Effector memory CD4-positive, alpha-beta T cell (primary cell): ENCODE results near the gene PLXNA3.

Source experiments
- DNase-seq, 3 donors: peaks; one replicate each; pipeline ENCODE4 v3.0.0-alpha.2; 2020
- H3K27ac ChIP-seq: 2 replicates; pipeline ENCODE4 v1.7.0; 2013; ENCODE audit warnings: mild to moderate bottlenecking, low read length, moderate library complexity; ENCODE audit not compliant: insufficient read depth, poor library complexity, severe bottlenecking
- H3K27me3 ChIP-seq: replicated peaks from 2 replicates; pipeline ENCODE4 v1.7.0; 2013; ENCODE audit warnings: mild to moderate bottlenecking, low read length; ENCODE audit not compliant: insufficient read depth, control insufficient read depth, poor library complexity, severe bottlenecking
- H3K36me3 ChIP-seq: 2 replicates; pipeline ENCODE4 v1.7.0; 2013; ENCODE audit warnings: mild to moderate bottlenecking, low read length, moderate library complexity; ENCODE audit not compliant: control insufficient read depth, insufficient read depth
- H3K4me1 ChIP-seq: 2 replicates; pipeline ENCODE4 v1.7.0; 2013; ENCODE audit warnings: low read length, mild to moderate bottlenecking; ENCODE audit not compliant: control insufficient read depth, insufficient read depth, poor library complexity, severe bottlenecking
- H3K4me3 ChIP-seq: 2 replicates; pipeline ENCODE4 v1.7.0; 2013; ENCODE audit warnings: low read length, low read depth, mild to moderate bottlenecking; ENCODE audit not compliant: insufficient read depth, poor library complexity, severe bottlenecking
- H3K9me3 ChIP-seq: 2 replicates; pipeline ENCODE4 v1.7.0; 2013; ENCODE audit warnings: mild to moderate bottlenecking, low read length, moderate library complexity; ENCODE audit not compliant: control insufficient read depth
- total RNA-seq, 3 donors: gene quantifications; one replicate each; lab custom pipeline; 2026; lab: John Stamatoyannopoulos, UW

Gene PLXNA3
- total RNA-seq = 85.9 to 170 (median 127) reads per million in 3 donors

DNA sequence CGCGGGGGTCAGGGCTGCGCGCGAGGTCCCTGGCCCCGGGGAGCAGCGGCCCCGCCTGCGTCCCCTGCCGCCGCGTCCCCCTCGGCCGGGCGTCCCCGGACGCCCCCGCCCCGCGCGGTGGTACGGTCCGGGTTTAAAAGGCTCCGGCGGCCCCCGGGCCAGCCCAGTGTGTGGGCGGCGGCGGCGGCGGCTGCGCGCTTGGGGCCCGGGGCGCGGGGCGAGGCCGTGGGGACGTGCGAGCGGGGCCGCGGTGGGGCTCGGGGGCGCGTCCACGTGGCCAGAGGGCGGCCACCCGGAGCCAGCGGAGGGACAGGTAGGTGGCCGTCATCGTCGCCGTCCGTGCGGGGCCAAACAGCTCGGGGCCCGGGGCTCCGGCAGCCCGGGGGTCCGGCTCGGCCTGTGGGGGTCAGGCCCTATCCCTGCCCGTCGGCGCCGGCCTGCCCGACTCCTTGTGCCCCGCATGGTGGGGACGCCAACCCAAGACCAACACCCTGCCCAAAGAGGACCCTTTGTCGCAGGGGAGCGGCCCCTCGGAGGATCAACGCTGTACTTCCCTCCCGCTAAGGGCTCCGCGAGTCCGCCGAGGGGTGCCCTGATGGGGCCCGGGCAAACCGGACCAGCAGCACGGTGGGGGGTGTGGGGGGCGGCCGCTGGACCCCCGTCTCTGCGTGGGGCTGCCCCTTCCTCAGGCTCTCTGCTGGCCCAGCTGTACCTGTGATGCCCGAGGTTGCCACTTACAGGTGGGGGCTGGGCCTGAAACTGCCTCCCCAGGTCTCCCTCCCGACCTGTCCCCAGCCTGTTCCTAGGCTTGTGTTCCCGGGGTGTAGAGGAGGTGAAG is at the start of gene PLXNA3:
PLXNA3 (plus strand) TSS at position 166 of the 838 bp plus-strand sequence. CDS start 1,903 bp downstream, outside the sequence.
- peak; percentile 46 to 56 (median 54) for DNase-seq
- peak within 1 kb of the TSS; percentile 58 for H3K27ac ChIP-seq
- no peaks in the 10 kb centered on the region for H3K36me3 ChIP-seq
- no peaks in the 10 kb centered on the region for H3K9me3 ChIP-seq
- H3K4me3 ChIP-seq = peak within 1 kb of the TSS; percentile 61
- H3K4me1 ChIP-seq = peaks cover 4% of the 10 kb centered on the region
- H3K27me3 ChIP-seq = no peaks in the 10 kb centered on the region

DNA sequence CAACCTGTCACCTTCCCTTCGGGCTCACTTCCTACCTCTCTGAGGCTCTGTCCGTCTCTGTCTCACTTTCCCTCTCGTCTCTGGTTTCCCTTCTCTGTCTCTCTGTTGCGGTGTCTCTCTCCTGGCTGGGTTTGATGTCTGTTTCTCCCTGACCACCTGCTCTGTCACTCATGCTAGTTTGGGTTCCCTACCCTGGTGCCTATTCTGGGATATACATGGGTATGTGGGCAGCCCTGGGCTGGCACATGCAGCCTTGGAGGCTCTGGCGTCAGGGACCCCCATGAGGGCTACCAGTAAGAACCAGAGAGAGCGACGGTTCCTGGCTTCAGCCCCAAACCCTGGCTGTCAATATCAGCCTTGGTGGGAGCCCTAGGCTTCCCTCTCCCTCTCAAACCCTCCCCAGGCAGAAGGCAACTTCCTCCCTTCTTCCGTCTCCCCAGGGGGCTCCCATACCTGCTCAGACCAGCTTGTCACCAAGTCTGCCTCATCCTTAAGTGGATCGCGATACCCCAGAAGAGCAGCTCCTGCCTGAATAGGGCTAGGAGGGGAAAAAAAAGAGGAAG is 49.3 kb upstream of the PLXNA3 start:
- no peak for DNase-seq
- H3K27me3 ChIP-seq = no peaks in the 10 kb centered on the region
- no peaks in the 10 kb centered on the region for H3K36me3 ChIP-seq
- no peaks in the 10 kb centered on the region for H3K9me3 ChIP-seq
- H3K27ac ChIP-seq = no peak overlapping the region
- H3K4me1 ChIP-seq = peaks cover 9% of the 10 kb centered on the region
- no peak overlapping the region for H3K4me3 ChIP-seq

DNA sequence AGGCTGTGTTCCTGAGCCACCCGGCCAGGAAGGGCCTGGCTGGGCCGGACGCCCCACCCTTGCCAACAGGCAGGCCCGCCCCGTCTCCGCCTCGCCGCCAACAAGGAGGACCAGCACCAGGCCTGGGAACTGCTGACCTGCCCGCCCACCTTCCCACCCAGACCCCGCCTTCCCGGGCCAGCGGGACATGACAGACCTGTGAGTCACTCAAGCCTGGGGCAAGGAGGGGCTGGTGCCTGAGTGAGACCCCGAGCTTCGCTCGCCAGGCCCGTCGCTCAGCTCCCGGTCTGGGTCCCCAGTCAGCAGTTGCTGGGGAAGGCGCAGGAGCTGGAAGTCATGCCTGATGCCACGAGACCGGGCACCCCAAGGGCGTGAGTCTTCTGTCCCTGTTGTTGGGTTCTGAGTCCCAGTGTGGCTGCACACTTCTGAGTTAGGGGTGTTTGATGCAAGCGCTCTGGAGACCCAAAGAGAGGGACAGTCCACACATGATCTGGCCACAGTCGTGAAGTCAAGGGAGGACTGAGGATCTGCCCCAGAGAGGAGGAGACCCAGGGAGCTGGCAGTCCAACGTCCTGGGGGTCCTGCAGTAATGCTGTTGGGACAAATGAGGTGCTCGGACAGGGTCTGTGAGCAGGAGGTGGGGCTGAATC is 48.7 kb upstream of the PLXNA3 start, which contains the start of gene DNASE1L1:
DNASE1L1 (minus strand) TSS at position 33 of the 650 bp plus-strand sequence. CDS start 3,686 bp downstream, outside the sequence.
- Histone ChIP-seq H3K36me3 (no peaks in the 10 kb centered on the region), H3K4me1 (peaks cover 9% of the 10 kb centered on the region), H3K9me3 (no peaks in the 10 kb centered on the region), H3K27ac (no peak within 1 kb of the TSS), H3K4me3 (no peak within 1 kb of the TSS), H3K27me3 (no peaks in the 10 kb centered on the region)
- DNase-seq = peak in 1 of 3 donors; percentile 31

DNA sequence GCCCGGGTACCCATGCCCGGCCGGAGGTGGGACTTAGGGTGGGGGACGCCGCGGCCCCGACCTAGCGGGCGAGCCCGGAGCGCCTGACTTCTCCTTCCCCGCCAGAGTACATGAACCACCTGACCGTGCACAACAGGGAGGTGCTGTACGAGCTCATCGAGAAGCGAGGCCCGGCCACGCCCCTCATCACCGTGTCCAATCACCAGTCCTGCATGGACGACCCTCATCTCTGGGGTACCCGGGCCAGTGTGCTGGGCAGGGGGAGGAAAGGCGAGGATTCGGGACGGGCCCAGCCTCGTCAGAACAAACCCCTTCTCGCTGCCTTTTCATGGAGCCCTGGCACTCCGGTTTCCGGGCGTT is 46.1 kb upstream of the PLXNA3 start:
- Histone ChIP-seq H3K36me3 (no peaks in the 10 kb centered on the region), H3K27ac (peak overlapping the region; percentile 70), H3K9me3 (no peaks in the 10 kb centered on the region), H3K4me1 (peaks cover 9% of the 10 kb centered on the region), H3K4me3 (peak overlapping the region; percentile 62), H3K27me3 (no peaks in the 10 kb centered on the region)
- no peak for DNase-seq

- H3K4me1 ChIP-seq = peaks cover 9% of the 10 kb centered on the region
- H3K4me3 ChIP-seq = peak overlapping the region; percentile 62
- no peaks in the 10 kb centered on the region for H3K9me3 ChIP-seq
- no peak for DNase-seq
- no peaks in the 10 kb centered on the region for H3K36me3 ChIP-seq
- H3K27me3 ChIP-seq = no peaks in the 10 kb centered on the region
- H3K27ac ChIP-seq = peak overlapping the region; percentile 70
Observed at GRCh38 chrX:154412468-154412867, 45.6 kb upstream of the PLXNA3 start.

GRCh38 chrX:154413142-154413541 is 44.9 kb upstream of the PLXNA3 start:
- H3K9me3 ChIP-seq = no peaks in the 10 kb centered on the region
- no peak overlapping the region for H3K4me3 ChIP-seq
- H3K27me3 ChIP-seq = no peaks in the 10 kb centered on the region
- peaks cover 9% of the 10 kb centered on the region for H3K4me1 ChIP-seq
- H3K36me3 ChIP-seq = no peaks in the 10 kb centered on the region
- no peak overlapping the region for H3K27ac ChIP-seq
- no peak for DNase-seq

- DNase-seq = no peak
- Histone ChIP-seq H3K9me3 (no peaks in the 10 kb centered on the region), H3K27ac (no peak overlapping the region), H3K4me3 (no peak overlapping the region), H3K27me3 (no peaks in the 10 kb centered on the region), H3K36me3 (no peaks in the 10 kb centered on the region), H3K4me1 (peaks cover 7% of the 10 kb centered on the region)
Observed at GRCh38 chrX:154417157-154417556, 40.9 kb upstream of the PLXNA3 start.

DNA sequence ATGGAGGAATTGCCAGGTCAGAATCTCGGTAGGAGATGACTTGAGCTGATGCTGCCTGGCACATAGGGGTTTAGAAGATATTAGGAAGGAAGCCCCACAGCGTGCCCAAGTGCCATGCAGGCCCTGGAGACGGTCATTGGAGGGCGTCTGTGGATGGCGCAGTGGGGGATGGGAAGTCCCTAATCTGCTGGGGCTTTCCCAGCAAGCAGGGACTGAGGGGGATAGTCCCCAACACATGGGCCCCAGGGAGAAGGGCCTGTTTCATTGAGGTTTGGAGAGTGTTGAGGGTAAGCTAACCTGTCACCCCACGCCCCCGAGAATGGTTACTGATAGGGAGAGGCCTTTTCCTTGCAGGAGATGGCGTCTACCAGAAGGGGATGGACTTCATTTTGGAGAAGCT is 38.9 kb upstream of the PLXNA3 start:
- H3K4me3 ChIP-seq = no peak overlapping the region
- no peak overlapping the region for H3K27ac ChIP-seq
- H3K9me3 ChIP-seq = no peaks in the 10 kb centered on the region
- no peak for DNase-seq
- no peaks in the 10 kb centered on the region for H3K36me3 ChIP-seq
- H3K27me3 ChIP-seq = no peaks in the 10 kb centered on the region
- H3K4me1 ChIP-seq = no peaks in the 10 kb centered on the region

- no peaks in the 10 kb centered on the region for H3K9me3 ChIP-seq
- DNase-seq = no peak
- no peaks in the 10 kb centered on the region for H3K4me1 ChIP-seq
- no peaks in the 10 kb centered on the region for H3K27me3 ChIP-seq
- H3K36me3 ChIP-seq = no peaks in the 10 kb centered on the region
- no peak overlapping the region for H3K4me3 ChIP-seq
- no peak overlapping the region for H3K27ac ChIP-seq
Observed at GRCh38 chrX:154419688-154420401, 38.2 kb upstream of the PLXNA3 start.
